T follicular helper cell (primary cell): Measurements from ENCODE around the gene PCDH9.

Experiments
- DNase-seq: peaks from one replicate; pipeline ENCODE4 v3.0.0-alpha.2; 2020; ENCODE audit warnings: low read depth

The PCDH9 gene

DNA sequence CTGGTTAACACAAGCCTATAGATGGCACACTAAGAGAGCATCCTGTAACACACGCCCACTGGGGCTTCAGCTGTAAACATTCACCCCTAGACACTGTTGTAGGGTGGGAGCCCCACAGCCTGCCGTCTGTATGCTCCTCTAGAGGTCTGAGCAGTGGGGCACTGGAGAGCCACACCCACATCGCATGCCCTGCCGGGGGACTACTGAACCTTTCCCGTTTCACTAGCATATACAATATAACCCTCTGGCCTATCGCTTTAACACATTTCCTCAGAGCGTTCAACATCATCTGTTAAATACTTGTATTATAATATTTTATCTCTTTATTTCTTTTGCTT, 73.4 kb downstream of the PCDH9 start:
- no peak for DNase-seq

DNA sequence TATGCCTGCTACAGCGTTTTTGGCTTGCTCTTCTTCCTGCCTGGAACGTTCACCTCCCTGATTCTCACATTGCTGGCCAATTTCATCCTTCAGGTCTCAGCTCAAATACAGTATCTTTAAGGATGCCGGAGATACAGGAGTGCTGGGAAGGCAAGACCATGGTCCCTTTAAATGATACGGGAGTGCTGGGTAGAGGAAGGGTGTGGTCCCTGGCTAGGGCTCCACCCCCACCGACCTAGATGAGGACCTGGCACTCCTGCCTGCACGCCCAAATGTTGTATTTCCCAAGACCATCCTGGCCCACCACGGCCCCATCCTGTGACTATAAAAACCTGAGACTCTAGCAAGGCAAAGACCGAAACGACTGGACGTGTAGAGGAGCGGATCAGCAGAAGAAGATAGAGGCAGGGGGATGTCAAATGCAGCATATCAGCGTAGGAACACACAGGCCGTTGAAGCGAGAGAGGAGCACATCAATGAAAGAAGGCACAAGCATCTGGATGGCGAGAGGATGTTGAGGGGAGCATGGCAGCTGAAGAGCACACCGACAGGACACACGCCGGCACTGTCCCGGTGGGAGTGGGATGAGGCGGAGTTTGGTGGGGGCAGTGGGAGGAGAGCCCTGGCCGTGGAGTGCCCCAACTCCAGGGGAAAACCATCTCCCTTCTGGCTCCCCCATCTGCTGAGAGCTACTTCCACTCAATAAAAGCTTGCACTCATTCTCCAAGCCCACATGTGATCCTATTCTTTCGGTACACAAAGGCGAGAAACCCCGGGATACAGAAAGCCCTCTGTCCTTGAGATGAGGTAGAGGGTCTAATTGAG, 74.0 kb downstream of the PCDH9 start:
- DNase-seq: no peak

- no peak for DNase-seq
Measured at GRCh38 chr13:67152085-67152484, 78.1 kb downstream of the PCDH9 start.

DNA sequence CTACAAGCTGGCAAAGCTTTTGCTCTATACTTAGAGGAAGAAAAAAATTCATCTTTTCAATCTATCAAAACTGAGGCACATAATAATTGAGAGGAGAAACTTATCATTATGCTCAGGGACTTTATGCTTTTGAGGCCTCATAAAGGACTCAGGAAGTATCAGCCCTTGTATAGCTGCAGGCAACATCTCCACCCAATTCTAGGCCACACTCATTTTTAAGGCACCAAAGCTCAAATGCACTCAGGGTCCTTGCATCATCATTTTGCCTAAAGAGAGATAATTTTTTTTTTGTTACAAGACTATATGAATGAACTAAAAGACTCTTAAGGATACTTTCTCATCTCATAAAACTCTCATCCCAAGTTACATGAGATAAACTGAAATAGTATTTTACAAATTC, 78.5 kb downstream of the PCDH9 start:
- DNase-seq: no peak

- no peak for DNase-seq
Measured at GRCh38 chr13:67150608-67151007, 79.5 kb downstream of the PCDH9 start.

DNA sequence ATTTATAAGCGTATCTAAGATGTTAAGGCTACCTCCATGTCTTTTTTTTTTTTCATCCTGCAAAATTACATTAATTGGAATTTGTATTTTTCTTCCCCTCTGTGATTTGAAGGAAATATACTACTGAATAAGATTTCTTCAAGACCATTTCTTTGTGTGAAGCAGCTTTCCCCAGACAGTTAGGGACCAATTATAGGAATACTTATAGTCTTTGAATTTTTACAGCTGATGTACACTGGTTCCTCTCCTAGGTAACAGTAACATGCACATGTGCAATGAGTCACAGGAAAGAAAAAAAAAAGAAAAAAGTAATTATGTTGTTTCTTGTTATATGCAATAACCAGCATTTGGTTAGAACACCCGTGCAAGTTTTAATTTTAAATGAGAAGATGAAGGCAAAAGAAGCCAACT, 82.0 kb downstream of the PCDH9 start:
- DNase-seq: no peak

DNA sequence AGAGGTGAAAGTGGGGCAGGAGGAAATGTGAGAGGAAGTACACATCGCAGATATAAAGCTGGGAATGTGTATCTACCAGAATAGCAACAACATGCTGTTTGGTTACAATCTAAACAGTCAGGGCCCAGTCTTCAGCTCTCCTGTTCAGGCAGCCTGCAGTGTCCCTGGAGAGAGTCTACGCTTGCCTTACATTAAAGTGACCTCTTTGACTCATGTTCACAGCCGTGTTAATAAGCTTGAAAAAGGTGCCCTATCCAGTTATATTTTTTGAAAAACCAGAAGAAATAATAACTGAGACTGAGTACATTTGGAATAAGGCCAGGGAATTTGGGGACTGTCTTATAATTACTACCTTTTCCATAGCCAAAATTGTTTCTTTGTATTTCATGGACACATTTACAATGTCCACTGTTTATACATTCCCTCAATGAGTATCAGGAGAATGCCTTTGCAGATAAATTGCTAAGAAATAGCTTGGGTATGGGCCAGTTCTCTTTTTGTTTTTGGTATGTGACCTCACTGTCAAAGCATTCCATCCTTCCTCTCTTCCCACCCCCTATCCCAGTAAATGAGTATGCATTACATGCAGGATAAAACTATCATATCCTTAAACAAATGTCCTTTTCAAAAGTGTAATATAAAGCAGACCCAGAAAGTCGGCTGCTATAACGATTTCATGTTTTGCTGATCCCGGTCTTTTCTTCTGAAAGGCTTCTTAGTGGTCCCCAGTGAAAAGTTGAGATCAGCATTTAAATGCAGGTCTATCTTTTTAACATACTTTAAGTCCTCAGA, 82.6 kb downstream of the PCDH9 start:
- no peak for DNase-seq

- DNase-seq: no peak
Measured at GRCh38 chr13:67146523-67147130, 83.5 kb downstream of the PCDH9 start.

DNA sequence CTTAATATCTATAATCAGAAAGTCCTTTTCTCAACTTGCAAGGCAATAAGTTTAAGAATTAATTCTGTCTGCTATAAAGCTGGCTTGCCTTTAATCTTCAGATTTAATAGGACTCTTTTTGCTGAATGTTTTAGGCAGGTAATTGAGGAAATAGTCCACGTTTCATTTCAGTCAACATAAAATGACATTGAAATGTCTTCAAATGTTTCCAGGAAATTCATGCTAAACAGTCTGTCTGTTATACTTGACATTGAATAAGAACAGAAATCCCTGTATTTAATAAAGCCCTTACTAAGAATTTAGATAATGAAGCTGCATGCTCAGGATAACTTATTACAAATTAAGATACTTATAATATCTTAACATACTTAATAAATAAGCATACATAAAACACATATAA, 84.2 kb downstream of the PCDH9 start:
- no peak for DNase-seq

- no peak for DNase-seq
Measured at GRCh38 chr13:67143544-67144115, 86.5 kb downstream of the PCDH9 start.

DNA sequence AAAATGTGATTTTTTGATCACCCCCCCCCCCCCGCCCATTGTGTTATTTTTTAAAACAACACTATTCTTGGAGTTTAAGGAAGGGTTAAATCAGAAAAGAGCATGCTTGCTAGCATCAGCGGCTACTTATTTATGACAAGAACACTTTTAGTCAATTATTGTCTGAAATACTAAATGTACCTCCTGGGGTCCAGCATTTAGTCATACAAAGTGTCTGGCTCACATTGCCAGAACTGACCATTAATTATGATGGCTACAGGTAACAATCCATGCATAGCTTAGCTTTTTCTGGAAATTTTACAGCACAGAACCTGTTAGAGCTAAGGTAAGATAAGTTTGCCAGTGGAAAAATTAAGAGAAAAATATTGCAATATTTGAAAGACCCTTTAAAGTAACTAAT, 90.1 kb downstream of the PCDH9 start:
- DNase-seq: no peak

- no peak for DNase-seq
Measured at GRCh38 chr13:67139551-67139950, 90.6 kb downstream of the PCDH9 start.

DNA sequence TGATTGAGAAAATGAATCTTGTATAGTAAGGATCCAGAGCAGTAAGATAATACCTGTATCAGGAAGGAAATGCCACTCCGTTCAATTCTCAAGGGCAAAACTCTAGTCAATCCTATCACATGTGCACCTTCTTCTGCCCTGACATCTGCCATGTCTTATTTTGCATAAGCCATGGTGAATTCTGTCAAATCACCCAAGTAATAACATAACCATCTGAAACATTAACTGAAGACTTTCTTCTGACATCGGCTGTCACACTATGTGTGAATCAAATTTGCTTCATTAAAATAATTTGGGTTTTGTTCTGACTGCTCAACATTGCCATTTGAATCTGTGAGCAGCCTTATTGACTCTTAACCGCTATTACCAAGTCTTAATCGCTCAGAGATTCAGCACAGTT, 91.2 kb downstream of the PCDH9 start:
- no peak for DNase-seq

DNA sequence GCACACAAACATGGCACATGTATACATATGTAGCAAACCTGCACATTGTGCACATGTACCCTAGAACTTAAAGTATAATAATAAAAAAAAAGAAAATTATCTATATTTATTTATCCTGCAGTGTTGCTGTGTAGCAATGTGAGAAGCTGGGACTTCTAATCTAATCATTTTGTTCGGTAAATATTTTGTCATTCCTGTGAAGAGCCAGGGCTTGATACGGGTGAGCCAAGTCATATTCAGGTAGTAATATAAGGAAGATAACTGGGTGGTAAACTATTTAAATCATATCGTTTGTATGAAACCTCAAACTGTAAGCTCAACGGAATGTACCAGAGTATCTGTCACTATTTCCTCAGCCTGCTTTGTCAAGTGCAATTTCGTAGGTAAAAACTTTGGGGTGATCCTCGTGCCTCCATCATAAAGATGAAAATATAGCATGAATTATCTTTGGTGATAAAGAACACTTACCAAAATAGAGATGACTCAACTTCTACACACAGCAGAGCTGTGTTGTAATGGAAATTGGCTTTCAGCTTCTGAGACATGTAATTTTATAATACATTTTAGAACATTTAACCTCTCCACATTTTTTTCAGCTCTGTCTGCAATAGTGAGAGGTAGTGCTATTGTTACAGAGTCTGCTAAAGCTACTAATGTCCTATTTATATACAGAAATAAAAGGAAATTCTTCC, 92.9 kb downstream of the PCDH9 start:
- DNase-seq: no peak

- DNase-seq: no peak
Measured at GRCh38 chr13:67136157-67136556, 94.0 kb downstream of the PCDH9 start.

GRCh38 chr13:67135356-67135755, 94.8 kb downstream of the PCDH9 start:
- DNase-seq: no peak

GRCh38 chr13:67134417-67135129, 95.6 kb downstream of the PCDH9 start:
- no peak for DNase-seq

DNA sequence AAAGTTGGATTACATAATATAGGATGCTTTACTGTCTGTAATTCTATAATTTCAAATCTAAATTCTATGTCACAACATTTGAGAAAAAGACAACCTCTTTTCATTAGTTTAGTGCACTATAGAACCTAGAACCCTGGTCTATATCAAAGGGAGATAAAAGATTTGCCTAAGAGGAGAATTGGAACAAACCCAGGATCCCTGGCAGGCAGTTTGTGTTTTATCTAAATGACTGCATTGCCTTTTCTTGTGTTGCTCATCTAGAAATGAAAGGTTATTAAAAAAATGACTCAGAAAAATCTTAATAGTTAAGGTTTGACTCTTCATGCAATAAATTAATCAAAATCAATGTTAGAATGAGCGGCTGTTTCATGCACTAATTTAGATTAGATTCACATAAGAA, 96.7 kb downstream of the PCDH9 start:
- DNase-seq: no peak

DNA sequence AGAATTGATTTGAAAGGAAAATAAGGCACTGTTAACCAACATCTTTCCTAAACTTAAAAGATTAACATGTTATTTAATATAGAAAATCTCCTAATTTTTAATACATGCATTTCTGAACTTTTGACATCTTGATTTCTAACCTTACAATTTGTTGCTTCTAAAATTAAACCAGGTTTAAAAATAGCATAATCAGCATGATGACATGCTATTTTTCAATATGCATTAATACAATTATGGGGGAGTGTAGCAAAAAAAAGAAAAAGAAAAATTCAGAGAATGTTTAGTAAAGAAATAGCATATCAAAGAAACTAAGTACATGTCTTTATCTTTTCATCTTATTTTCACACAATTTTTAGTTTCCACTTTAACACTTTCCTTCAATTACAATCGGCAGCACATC, 98.7 kb downstream of the PCDH9 start:
- no peak for DNase-seq

DNA sequence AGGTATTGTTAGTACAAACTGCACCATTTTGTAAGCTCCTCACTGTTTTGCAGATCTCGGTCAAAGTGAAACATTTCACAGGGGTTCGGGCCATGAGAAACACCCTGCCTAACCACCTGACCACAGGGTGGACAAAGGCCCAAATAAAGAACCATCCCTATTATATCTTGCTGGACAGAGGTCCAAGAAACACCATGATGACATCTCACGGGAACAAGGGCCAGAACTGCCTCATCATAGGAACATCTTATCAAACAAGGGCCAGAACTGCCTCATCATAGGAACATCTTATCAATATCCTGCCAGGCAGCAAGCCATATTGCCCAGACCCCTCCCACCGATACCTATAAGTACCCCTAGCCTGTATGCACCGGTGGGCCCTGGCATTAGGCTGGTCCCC, 99.7 kb downstream of the PCDH9 start:
- DNase-seq: no peak

DNA sequence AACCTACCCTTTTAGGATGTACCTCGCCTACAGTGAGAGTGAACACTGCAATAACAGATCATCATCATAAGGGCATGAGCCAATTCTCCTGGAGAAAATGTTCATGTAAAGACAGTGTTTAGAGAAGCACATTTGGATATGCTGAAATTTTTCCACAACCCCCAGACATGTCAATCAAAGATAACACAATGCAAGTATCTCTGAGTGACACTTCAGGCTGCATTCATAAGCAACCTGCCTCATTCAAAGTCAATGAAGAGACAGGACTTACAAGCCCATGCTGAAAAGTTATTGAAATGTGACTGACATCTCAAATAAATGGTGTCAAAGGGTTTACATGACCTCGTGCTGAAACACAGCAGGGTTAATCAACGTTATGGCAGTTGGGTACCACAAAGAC, 102.0 kb downstream of the PCDH9 start:
- DNase-seq: no peak

DNA sequence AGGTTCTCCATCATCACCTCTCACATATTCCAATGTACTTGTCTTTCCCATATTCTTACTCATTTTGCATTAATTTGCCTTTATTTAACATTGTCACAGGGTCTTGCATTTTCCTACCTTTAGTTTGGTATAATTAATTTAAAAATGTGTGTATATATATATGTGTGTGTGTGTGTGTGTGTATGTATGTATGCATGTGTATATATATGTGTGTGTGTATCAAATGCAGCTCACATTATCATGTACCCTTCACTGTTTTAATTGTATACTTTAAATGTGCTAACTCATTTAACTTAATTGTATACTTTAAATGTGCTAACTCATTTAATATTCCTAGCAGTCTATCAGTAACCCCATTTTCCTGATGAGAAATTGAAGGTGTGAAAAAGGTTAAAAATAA, 104.5 kb downstream of the PCDH9 start:
- no peak for DNase-seq
